GM12878 (cell line): Measurements from ENCODE around the gene INHBC. TPM values are rescaled to one million over a fixed set of nuclear protein-coding genes. Genes with fewer than 3 reads are reported as not detected.

Source experiments
- ATAC-seq: fragments of 200-7000 bp; cut with Tn5 transposase; 3 replicates; pipeline ENCODE4 v1.9.1; 2020; ENCODE audit warnings: mild to moderate bottlenecking, moderate library complexity
- BruUV-seq: library from RNA; stranded (reverse); fragments of 400-500 nt; replicated peaks from 2 replicates; lab custom pipeline; 2021; lab: Mats Ljungman, UMichigan
- CTCF ChIA-PET: fragments of 300-600 bp; sonication (Branson Sonifier 250); formaldehyde crosslinking; extraction: SDS; loops from one replicate; lab custom pipeline; 2021; ENCODE audit warnings: inconsistent platforms; lab: Yijun Ruan, JAX
- POLR2A ChIA-PET: fragments of 350-600 bp; formaldehyde crosslinking; extraction: SDS; loops from one replicate; lab custom pipeline; 2021; ENCODE audit warnings: inconsistent platforms; lab: Charles Lee
- RAD21 ChIA-PET: fragments of 300-600 bp; sonication (Branson Sonifier 250); formaldehyde crosslinking; loops from one replicate; lab custom pipeline; 2023; ENCODE audit warnings: antibody characterized with exemption; ENCODE audit not compliant: unreplicated experiment; lab: Charles Lee
- SMC1A ChIA-PET: fragments of 300-600 bp; sonication (Branson Sonifier 250); formaldehyde crosslinking; loops from one replicate; lab custom pipeline; 2023; ENCODE audit not compliant: unreplicated experiment, uncharacterized antibody; lab: Charles Lee
- DNase-seq: peaks from one replicate; pipeline ENCODE4 v3.0.0-alpha.2; 2011; ENCODE audit warnings: low read depth, low spot score
- FAIRE-seq: peaks from 3 replicates; lab custom pipeline; 2011; peaks lifted over from hg19 to GRCh38; lab: Jason Lieb, UNC
- H2AFZ ChIP-seq: 2 replicates; pipeline ENCODE4 v1.6.0; 2011; ENCODE audit warnings: low read depth, low read length, control low read depth; ENCODE audit not compliant: control insufficient read depth
- H3K27ac ChIP-seq: 2 replicates; pipeline ENCODE4 v1.5.1; 2011; ENCODE audit warnings: control low read depth; ENCODE audit not compliant: control insufficient read depth, insufficient read depth
- H3K27me3 ChIP-seq, 2 experiments: replicated peaks in 1 of 2; 2 replicates each; pipeline versions ENCODE4 v1.6.0 to v1.6.1; 2011; ENCODE audit warnings: low read length in 1 of 2; ENCODE audit not compliant: control insufficient read depth in 2 of 2, insufficient read depth in 2 of 2
- H3K36me3 ChIP-seq, 2 experiments: 2 replicates each; pipeline ENCODE4 v1.5.1; 2011; ENCODE audit warnings: low read length in 1 of 2; ENCODE audit not compliant: control insufficient read depth in 2 of 2, insufficient read depth in 2 of 2
- H3K4me1 ChIP-seq: 2 replicates; pipeline ENCODE4 v1.6.1; 2011; ENCODE audit warnings: mild to moderate bottlenecking, low read length, moderate library complexity, mixed read lengths; ENCODE audit not compliant: control insufficient read depth, insufficient read depth
- H3K4me2 ChIP-seq: 2 replicates; pipeline ENCODE4 v1.6.0; 2011; ENCODE audit warnings: control low read depth; ENCODE audit not compliant: control insufficient read depth, insufficient read depth
- H3K4me3 ChIP-seq: fragments of 200-600 bp; sonication (generic); 2 replicates; pipeline ENCODE4 v1.5.1; 2016
- H3K79me2 ChIP-seq: 2 replicates; pipeline ENCODE4 v1.6.0; 2011; ENCODE audit warnings: low read length; ENCODE audit not compliant: control insufficient read depth, insufficient read depth
- H3K9ac ChIP-seq: 2 replicates; pipeline ENCODE4 v1.8.0; 2011; ENCODE audit warnings: low read length, control low read depth, mixed read lengths; ENCODE audit not compliant: control insufficient read depth, insufficient read depth
- H3K9me3 ChIP-seq: replicated peaks from 3 replicates; pipeline ENCODE4 v1.5.1; 2011; ENCODE audit warnings: mild to moderate bottlenecking, low read length; ENCODE audit not compliant: control insufficient read depth, insufficient read depth
- H4K20me1 ChIP-seq: 2 replicates; pipeline ENCODE4 v1.6.0; 2011; ENCODE audit not compliant: control insufficient read depth, insufficient read depth
- ASH2L ChIP-seq: fragments of 300-600, 200-600 bp; sonication (generic); IDR thresholded peaks from 2 replicates; pipeline ENCODE4 v1.6.1; 2017; ENCODE audit warnings: low read depth, mild to moderate bottlenecking, borderline replicate concordance
- BCLAF1 ChIP-seq: fragments of 450-650 bp; IDR thresholded peaks from 2 replicates; pipeline ENCODE4 v1.6.1; 2017; ENCODE audit warnings: antibody characterized with exemption, mild to moderate bottlenecking, moderate library complexity
- CBX3 ChIP-seq: fragments of 200-600 bp; sonication (generic); IDR thresholded peaks from 2 replicates; pipeline ENCODE4 v1.6.1; 2016; ENCODE audit warnings: low read depth, borderline replicate concordance
- CHD4 ChIP-seq: fragments of 200-600 bp; sonication (generic); IDR thresholded peaks from 2 replicates; pipeline ENCODE4 v1.6.1; 2016; ENCODE audit warnings: mild to moderate bottlenecking
- CTCF ChIP-seq, 3 experiments: IDR thresholded peaks in 2 of 3; conservative IDR thresholded peaks in 1 of 3; 2 replicates each; pipeline ENCODE4 v1.5.1; 2011; ENCODE audit warnings: low read depth in 3 of 3, low read length in 3 of 3, mild to moderate bottlenecking in 3 of 3, control low read depth in 2 of 3, moderate library complexity in 2 of 3, inconsistent platforms in 1 of 3, mixed read lengths in 1 of 3; ENCODE audit not compliant: control insufficient read depth in 2 of 3, insufficient read depth in 1 of 3; ENCODE audit errors: extremely low read depth in 1 of 3
- DPF2 ChIP-seq: fragments of 450-650 bp; IDR thresholded peaks from 2 replicates; pipeline ENCODE4 v1.6.1; 2017; ENCODE audit warnings: mild to moderate bottlenecking
- EGR1 ChIP-seq, 2 experiments: IDR thresholded peaks; 1 replicate in 1 of 2; 2 replicates in 1 of 2; pipeline ENCODE4 v1.6.1; 2011 to 2012; ENCODE audit warnings: low read depth in 2 of 2, low read length in 2 of 2, borderline replicate concordance in 1 of 2, mild to moderate bottlenecking in 1 of 2, moderate library complexity in 1 of 2
- HDGF ChIP-seq: fragments of 450-650 bp; IDR thresholded peaks from 2 replicates; pipeline ENCODE4 v1.6.1; 2016; ENCODE audit warnings: antibody characterized with exemption
- LARP7 ChIP-seq: fragments of 450-650 bp; IDR thresholded peaks from 2 replicates; pipeline ENCODE4 v1.6.1; 2017; ENCODE audit warnings: mild to moderate bottlenecking
- MYB ChIP-seq: fragments of 150-350 bp; IDR thresholded peaks from 2 replicates; pipeline ENCODE4 v1.6.1; 2014; ENCODE audit warnings: mild to moderate bottlenecking, low read depth, low read length, borderline replicate concordance
- NBN ChIP-seq: fragments of 450-650 bp; IDR thresholded peaks from 2 replicates; pipeline ENCODE4 v1.6.1; 2016
- NKRF ChIP-seq: fragments of 450-650 bp; conservative IDR thresholded peaks from 2 replicates; pipeline ENCODE4 v1.6.1; 2017; ENCODE audit warnings: mild to moderate bottlenecking, moderate library complexity
- POLR2A ChIP-seq: IDR thresholded peaks from 2 replicates; pipeline ENCODE4 v1.6.1; 2011; ENCODE audit warnings: low read depth, mild to moderate bottlenecking, low read length
- POLR2AphosphoS2 ChIP-seq: IDR thresholded peaks from 2 replicates; pipeline ENCODE4 v1.6.1; 2011; ENCODE audit warnings: low read depth, mild to moderate bottlenecking, low read length, improper control_type of control experiment, moderate library complexity
- RFX5 ChIP-seq: IDR thresholded peaks from 2 replicates; pipeline ENCODE4 v1.6.1; 2011; ENCODE audit warnings: low read depth, low read length, improper control_type of control experiment
- TAF1 ChIP-seq: IDR thresholded peaks from 2 replicates; pipeline ENCODE4 v1.6.1; 2011; ENCODE audit warnings: mild to moderate bottlenecking, low read depth, low read length, borderline replicate concordance
- WGBS: methylation state at CpG from one replicate; pipeline ENCODE4 v1.1.6; 2016; ENCODE audit warnings: low lambda C conversion rate; ENCODE audit not compliant: insufficient replicate concordance, insufficient coverage; ENCODE audit errors: missing lambda C conversion rate; 5-methylcytosine and 5-hydroxymethylcytosine counted together
- in situ Hi-C: fragments of 300-500 bp; cut with MboI; formaldehyde crosslinking; loops from 9 replicates; pipeline ENCODE4 v1.14.3; 2018; ENCODE audit warnings: mixed read lengths
- intact Hi-C: fragments of 100-400 bp; cut with micrococcal nuclease; formaldehyde crosslinking; loops from one replicate; pipeline ENCODE4 v1.14.2; 2022; ENCODE audit not compliant: unreplicated experiment
- polyA plus RNA-seq, 11 experiments: library from polyadenylated mRNA; depleted of rRNA in 4 of 11; unstranded in 6 of 11; stranded (reverse) in 5 of 11; fragments of >200 nt; fragmentation: Nextera tagmentation in 4 of 11; fragmentation: Illumina TruSeq in 1 of 11; extraction: Ambion mirVana in 4 of 11; extraction: Trizol in 1 of 11; gene quantifications; 1 replicate in 1 of 11; 2 replicates in 10 of 11; pipeline versions ENCODE4 v1.2.1 to v1.2.3, GENCODE V29; 2011 to 2016; ENCODE audit warnings: inconsistent platforms in 2 of 11, missing spikeins in 2 of 11, low read depth in 1 of 11
- total RNA-seq, 4 experiments: library from RNA; depleted of rRNA in 3 of 4; stranded (reverse); fragments of >200 nt in 3 of 4; fragmentation: Illumina TruSeq in 1 of 4; extraction: Trizol in 1 of 4; gene quantifications; 2 replicates each; pipeline versions ENCODE4 v1.2.1 to v1.2.3, GENCODE V29; 2013 to 2021

INHBC gene
- total and polyA plus RNA-seq, 10 of the 15 experiments (the other 5 are each of a cell fraction or from before 2014, with no cell fraction given), result 0.04 to 0.22 (median 0.13) TPM; not detected in 5

GRCh38 chr12:57459055-57459749 is 24.6 kb downstream of the INHBC start:
- Histone ChIP-seq H4K20me1 (0 out of 2 replicates have a peak, but pooled peaks cover 2% of the 10 kb centered on the region), H2AFZ (peak overlapping the region; percentile 97), H3K79me2 (no peaks in the 10 kb centered on the region), H3K4me1 (peaks cover 36% of the 10 kb centered on the region), H3K27me3 (0 out of 4 replicates have a peak, but pooled peaks cover 0 to 4% of the 10 kb centered on the region in 2 experiments), H3K4me2 (peak overlapping the region; percentile 99), H3K9me3 (no peaks in the 10 kb centered on the region), H3K4me3 (peak overlapping the region; percentile 85), H3K9ac (peak overlapping the region; percentile 71), H3K36me3 (no peaks in the 10 kb centered on the region), H3K27ac (peak overlapping the region; percentile 79)
- peak; percentile 69 for ATAC-seq
- BruUV-seq, result no TSS peak
- peak; percentile 92 for FAIRE-seq
- DNase-seq, result peak; percentile 80
- CTCF ChIA-PET, result interaction anchor here (0.6 to 11.0 kb wide), 63 partner anchors 10 to 447 kb away, joined by 3 to 540 read pairs (median 5); partner anchors contain the start of genes ARHGAP9, B4GALNT1, DCTN2 and DDIT3
- 1% methylated on average over 24 of the region's 24 CpGs for WGBS
- RAD21 ChIA-PET, result interaction anchor here (0.5 to 2.6 kb wide), 33 partner anchors 11 to 1642 kb away, joined by 3 to 22 read pairs (median 4); partner anchors contain the start of genes ARHGAP9, CTDSP2, DCTN2 and DDIT3
- SMC1A ChIA-PET, result interaction anchor here (0.6 to 2.6 kb wide), 33 partner anchors 9 to 322 kb away, joined by 3 to 20 read pairs (median 5); partner anchors contain the start of genes ARHGAP9, DCTN2, INHBC and MBD6
- intact Hi-C loops (loop anchor here (5.0 kb wide), 1 partner anchor 163 kb away; no protein-coding TSS in a partner anchor), in situ Hi-C loops (loop anchor here (5.0 to 10.0 kb wide), 2 partner anchors 144 to 197 kb away; no protein-coding TSS in a partner anchor)
- POLR2A ChIA-PET, result interaction anchor here (0.7 to 1.8 kb wide), 14 partner anchors 9 to 230 kb away, joined by 3 to 11 read pairs (median 4); partner anchors contain the start of genes DDIT3 and SHMT2
- peak; percentile 38; the same call in 1 of the 2 replicates for TF ChIP-seq POLR2AphosphoS2
- TF ChIP-seq NBN, result peak; percentile 74
- TF ChIP-seq CTCF (IDR thresholded peaks at IDR 0.05 in 2 of 3, conservative IDR thresholded peaks at IDR 0.05 in 1 of 3; ENCODE audit: control insufficient read depth in 2 of 3, extremely low read depth in 1 of 3, insufficient read depth in 1 of 3, low read depth in 3 of 3, low read length in 3 of 3), result peak; percentile 94 to 98 (median 95)
- peak; percentile 53; the same call in 1 of the 2 replicates for TF ChIP-seq RFX5
- 0 out of 2 replicates have a peak, but pooled peaks have one; percentile 46 for TF ChIP-seq NKRF
- no peak for TF ChIP-seq CHD4
- TF ChIP-seq POLR2A, result peak; percentile 70
- TF ChIP-seq HDGF, result no peak
- TF ChIP-seq CBX3, result no peak
- no peak for TF ChIP-seq TAF1
- TF ChIP-seq MYB, result no peak
- no peak for TF ChIP-seq ASH2L
- peak in 1 of 2 experiments; percentile 41; a peak in 1 of 3 replicates for TF ChIP-seq EGR1 (IDR thresholded peaks at IDR 0.05; ENCODE audit: borderline replicate concordance in 1 of 2, low read depth in 2 of 2, low read length in 2 of 2)
- no peak for TF ChIP-seq BCLAF1
- peak; percentile 38; the same call in 1 of the 2 replicates for TF ChIP-seq LARP7
- no peak; the same call in 1 of the 2 replicates for TF ChIP-seq DPF2
